Progenitor cell of endocrine pancreas (in vitro differentiated cells): Measurements from ENCODE around the gene LRP5. TPM values are rescaled to one million over a fixed set of nuclear protein-coding genes. Genes with fewer than 3 reads are reported as not detected.
A peak's percentile ranks its signal among the peaks of the same experiment; 100 is the strongest.

ENCODE experiments used
- DNase-seq: peaks from one replicate; pipeline ENCODE4 v3.0.0; 2021; ENCODE audit warnings: low spot score; ENCODE audit not compliant: unreplicated experiment
- H3K27ac Mint-ChIP-seq: 2 replicates; pipeline ENCODE4 v1.8.0; 2021; ENCODE audit warnings: mild to moderate bottlenecking, moderate library complexity, mixed read lengths
- H3K27me3 Mint-ChIP-seq: 2 replicates; pipeline ENCODE4 v1.8.0; 2021; ENCODE audit warnings: mixed read lengths
- H3K36me3 Mint-ChIP-seq: 2 replicates; pipeline ENCODE4 v1.8.0; 2022; ENCODE audit warnings: mixed read lengths; ENCODE audit not compliant: insufficient read depth
- H3K4me1 Mint-ChIP-seq: 2 replicates; pipeline ENCODE4 v1.8.0; 2021; ENCODE audit warnings: low read depth, mixed read lengths
- H3K4me3 Mint-ChIP-seq: 2 replicates; pipeline ENCODE4 v1.8.0; 2021; ENCODE audit warnings: low read depth, mild to moderate bottlenecking, moderate library complexity, mixed read lengths
- H3K9me3 Mint-ChIP-seq: 2 replicates; pipeline ENCODE4 v1.8.0; 2021; ENCODE audit warnings: low read depth, mixed read lengths
- total RNA-seq: library from RNA; stranded (reverse); gene quantifications from 2 replicates; pipeline ENCODE4 v1.2.1, GENCODE V29; 2021
- TF ChIP-seq, protein P1 (sequence below): fragments of 200-600 bp; sonication (generic); IDR thresholded peaks from one replicate; pipeline ENCODE4 v1.5.0; 2021; ENCODE audit warnings: antibody characterized with exemption, mild to moderate bottlenecking; ENCODE audit not compliant: unreplicated experiment

Gene LRP5
- total RNA-seq, 1 donor from 2014 or later: 115 TPM

DNA sequence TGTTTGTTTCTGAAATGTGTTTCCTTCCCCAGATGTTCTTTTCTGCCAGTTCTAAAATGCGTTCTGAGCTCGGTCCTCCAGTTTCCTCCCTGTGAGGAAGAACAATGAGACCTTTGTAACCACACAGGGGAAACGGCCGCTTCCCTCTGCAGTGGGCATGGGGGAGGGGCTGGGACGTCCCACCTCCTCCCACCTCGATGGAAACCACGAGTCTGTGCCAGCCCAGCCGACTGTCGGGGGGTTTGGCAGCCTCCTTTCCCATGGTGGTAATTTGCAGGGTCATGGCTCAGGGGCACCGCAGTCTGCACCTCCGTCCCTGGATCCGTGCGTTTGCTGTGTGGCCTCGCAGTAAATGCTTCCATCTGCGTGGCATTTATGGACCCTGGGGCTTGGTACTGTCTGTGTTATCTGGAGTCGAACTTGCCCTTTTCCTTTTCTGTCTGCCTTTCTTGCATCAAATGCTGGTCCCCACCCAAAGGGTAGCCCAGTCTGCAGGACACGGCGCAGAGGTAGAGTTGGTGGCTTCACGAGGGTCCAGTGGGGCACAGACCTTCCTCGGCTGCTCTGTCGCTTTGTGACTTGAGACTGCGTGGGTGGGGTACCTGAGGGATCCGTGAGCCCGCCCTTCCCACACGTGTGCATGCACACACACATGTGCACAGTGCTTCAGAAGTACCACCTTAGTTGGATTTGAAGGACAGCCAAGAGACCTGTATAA is 16.1 kb downstream of the LRP5 start:
- DNase-seq: peak; percentile 32
- H3K4me3 Mint-ChIP-seq: no peak overlapping the region
- peak overlapping the region; percentile 93 for H3K27ac Mint-ChIP-seq
- peaks cover 1% of the 10 kb centered on the region for H3K36me3 Mint-ChIP-seq
- H3K27me3 Mint-ChIP-seq: no peaks in the 10 kb centered on the region
- H3K9me3 Mint-ChIP-seq: no peaks in the 10 kb centered on the region
- peaks cover 55% of the 10 kb centered on the region for H3K4me1 Mint-ChIP-seq
- TF ChIP-seq, protein P1, sequence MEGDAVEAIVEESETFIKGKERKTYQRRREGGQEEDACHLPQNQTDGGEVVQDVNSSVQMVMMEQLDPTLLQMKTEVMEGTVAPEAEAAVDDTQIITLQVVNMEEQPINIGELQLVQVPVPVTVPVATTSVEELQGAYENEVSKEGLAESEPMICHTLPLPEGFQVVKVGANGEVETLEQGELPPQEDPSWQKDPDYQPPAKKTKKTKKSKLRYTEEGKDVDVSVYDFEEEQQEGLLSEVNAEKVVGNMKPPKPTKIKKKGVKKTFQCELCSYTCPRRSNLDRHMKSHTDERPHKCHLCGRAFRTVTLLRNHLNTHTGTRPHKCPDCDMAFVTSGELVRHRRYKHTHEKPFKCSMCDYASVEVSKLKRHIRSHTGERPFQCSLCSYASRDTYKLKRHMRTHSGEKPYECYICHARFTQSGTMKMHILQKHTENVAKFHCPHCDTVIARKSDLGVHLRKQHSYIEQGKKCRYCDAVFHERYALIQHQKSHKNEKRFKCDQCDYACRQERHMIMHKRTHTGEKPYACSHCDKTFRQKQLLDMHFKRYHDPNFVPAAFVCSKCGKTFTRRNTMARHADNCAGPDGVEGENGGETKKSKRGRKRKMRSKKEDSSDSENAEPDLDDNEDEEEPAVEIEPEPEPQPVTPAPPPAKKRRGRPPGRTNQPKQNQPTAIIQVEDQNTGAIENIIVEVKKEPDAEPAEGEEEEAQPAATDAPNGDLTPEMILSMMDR: no peak

- Mint-ChIP-seq H3K36me3 (peaks cover 4% of the 10 kb centered on the region), H3K9me3 (no peaks in the 10 kb centered on the region), H3K4me3 (no peak overlapping the region), H3K27me3 (no peaks in the 10 kb centered on the region), H3K4me1 (peaks cover 59% of the 10 kb centered on the region), H3K27ac (peak overlapping the region; percentile 93)
- DNase-seq: no peak
- TF ChIP-seq, protein P1: no peak
Observed at GRCh38 chr11:68329536-68329935, 17.1 kb downstream of the LRP5 start.

- Mint-ChIP-seq H3K9me3 (no peaks in the 10 kb centered on the region), H3K36me3 (peaks cover 4% of the 10 kb centered on the region), H3K4me1 (peaks cover 58% of the 10 kb centered on the region), H3K4me3 (no peak overlapping the region), H3K27ac (peak overlapping the region; percentile 71), H3K27me3 (no peaks in the 10 kb centered on the region)
- TF ChIP-seq, protein P1: no peak
- no peak for DNase-seq
Observed at GRCh38 chr11:68329978-68330699, 17.7 kb downstream of the LRP5 start.

DNA sequence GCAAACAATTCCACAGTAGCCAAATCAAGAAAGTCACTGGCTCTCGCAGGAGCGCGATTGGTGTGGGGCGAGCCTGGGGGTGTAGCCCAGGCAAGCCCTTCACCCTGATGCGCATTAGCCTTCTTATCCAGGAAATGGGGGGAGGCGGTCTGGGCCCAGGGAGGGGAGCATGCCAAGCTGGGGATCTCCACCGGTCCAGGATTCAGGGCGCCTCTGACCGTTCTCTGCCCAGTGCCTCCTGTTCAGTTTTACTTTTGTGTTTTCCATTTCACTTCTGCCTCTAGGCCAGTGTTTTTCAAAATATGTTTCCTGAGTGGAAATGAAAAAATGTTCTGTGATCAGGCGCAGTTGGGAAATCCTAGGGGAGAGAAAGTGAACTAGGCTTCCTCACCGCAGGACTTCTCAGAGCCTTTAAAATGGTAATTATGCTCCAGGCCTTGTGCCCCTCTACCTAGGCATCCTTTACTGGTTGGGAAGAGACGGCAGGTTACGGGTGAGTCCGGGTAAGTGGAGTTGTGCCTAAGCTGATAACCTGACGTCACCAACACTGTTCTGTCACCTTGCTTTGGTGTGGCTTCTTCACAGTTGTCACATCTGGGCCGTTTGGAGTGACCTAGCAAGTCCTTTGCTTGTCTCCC is 18.4 kb downstream of the LRP5 start:
- H3K4me3 Mint-ChIP-seq: no peak overlapping the region
- no peak for DNase-seq
- H3K4me1 Mint-ChIP-seq: peaks cover 57% of the 10 kb centered on the region
- H3K9me3 Mint-ChIP-seq: no peaks in the 10 kb centered on the region
- H3K36me3 Mint-ChIP-seq: peaks cover 4% of the 10 kb centered on the region
- H3K27me3 Mint-ChIP-seq: no peaks in the 10 kb centered on the region
- peak overlapping the region; percentile 71 for H3K27ac Mint-ChIP-seq
- TF ChIP-seq, protein P1: no peak

GRCh38 chr11:68331338-68331947 is 19.1 kb downstream of the LRP5 start:
- TF ChIP-seq, protein P1: no peak
- H3K27me3 Mint-ChIP-seq: no peaks in the 10 kb centered on the region
- peaks cover 55% of the 10 kb centered on the region for H3K4me1 Mint-ChIP-seq
- H3K9me3 Mint-ChIP-seq: no peaks in the 10 kb centered on the region
- H3K36me3 Mint-ChIP-seq: peaks cover 4% of the 10 kb centered on the region
- H3K4me3 Mint-ChIP-seq: no peak overlapping the region
- no peak for DNase-seq
- H3K27ac Mint-ChIP-seq: peak overlapping the region; percentile 71
